Islet precursor cell (in vitro differentiated cells): ENCODE data around the gene SIMC1.

Experiments used
- DNase-seq: peaks from one replicate; pipeline ENCODE4 v3.0.0-alpha.2; 2018

The SIMC1 gene

GRCh38 chr5:176365351-176366231, 127.4 kb downstream of the SIMC1 start, which contains the start of gene ARL10:
TSS of gene ARL10 (plus strand) at chr5:176365487. CDS start at chr5:176365564, 77 bp downstream.
- peak; percentile 66 for DNase-seq

DNA sequence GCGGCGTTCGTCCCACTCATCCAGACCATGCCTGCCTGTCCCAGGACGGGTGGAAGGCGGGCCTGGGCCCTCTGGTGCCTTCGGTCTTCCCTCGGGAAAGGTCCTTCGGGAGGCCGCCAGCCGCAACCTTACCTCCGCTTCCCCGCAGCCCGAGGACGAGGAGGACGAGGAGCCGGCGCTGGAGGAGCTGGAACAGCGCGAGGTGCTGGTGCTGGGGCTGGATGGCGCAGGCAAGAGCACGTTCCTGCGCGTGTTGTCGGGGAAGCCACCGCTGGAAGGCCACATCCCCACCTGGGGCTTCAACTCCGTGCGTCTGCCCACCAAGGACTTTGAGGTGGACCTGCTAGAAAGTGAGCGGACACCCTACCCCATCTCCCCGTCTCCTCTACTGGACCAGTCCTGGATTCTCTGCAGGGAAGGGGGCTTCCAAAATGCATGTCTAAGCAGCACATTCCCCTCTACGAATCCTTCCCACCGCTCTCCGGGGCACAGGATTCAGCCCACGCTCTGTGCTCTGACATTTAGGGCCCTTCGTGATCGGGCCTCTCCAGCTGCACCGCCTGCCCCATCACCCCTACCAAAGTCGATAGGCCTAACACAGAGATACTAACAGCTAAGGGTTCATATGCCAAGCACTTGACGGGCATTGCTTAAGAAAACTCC, 128.1 kb downstream of the SIMC1 start:
- peak; percentile 77 for DNase-seq

DNA sequence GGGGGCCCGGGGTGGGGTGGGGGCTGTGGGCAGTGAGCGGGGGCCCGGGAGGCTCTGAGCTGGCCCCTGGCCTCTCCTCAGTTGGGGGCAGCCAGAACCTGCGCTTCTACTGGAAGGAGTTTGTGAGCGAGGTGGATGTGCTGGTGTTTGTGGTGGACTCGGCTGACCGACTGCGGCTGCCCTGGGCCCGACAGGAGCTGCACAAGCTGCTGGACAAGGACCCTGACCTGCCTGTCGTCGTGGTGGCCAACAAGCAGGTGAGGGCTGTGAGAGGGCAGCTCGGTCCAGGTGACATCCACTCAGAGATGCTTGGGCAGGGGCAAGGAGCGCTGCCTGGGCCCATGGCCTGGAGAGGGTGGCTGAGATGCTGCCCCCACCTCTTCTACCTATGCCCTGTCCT, 130.5 kb downstream of the SIMC1 start:
- DNase-seq: no peak

DNA sequence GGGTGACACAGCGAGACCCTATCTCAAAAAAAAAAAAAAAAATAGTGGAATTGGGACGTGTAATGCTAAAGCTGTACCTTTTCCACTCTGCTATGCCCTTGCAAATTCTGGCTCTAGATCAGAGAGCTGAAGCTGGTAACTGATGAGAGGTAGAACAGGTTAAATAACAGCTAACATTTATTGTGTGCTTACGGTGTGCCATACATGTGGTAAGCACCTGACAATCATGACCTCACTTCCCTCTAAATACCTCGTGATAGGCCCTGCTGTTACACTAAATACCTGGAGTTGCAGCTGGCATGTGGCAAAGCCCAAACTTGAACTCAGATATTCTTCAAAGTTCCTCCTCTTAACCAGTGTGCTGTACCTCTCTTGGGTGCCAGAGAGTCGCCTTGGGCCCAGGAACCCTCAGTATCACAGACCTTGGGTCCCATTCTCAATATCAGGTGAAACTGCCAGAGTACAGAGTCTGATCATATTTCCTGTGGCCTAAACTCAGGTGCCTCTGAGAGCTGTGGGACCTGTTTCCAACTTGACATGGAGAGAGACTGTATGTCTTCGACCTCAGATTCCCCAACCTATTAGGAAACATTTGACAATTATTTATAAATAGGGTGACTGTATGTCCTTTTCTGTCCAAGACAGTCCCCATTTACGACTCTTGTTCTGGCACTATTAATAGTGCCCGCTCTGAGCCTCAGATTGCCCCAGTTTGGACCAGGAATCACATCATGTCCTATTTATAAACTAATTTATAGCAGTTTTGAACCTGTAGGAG, 131.9 kb downstream of the SIMC1 start:
- no peak for DNase-seq

GRCh38 chr5:176371621-176372539, 133.7 kb downstream of the SIMC1 start:
- peak; percentile 85 for DNase-seq

GRCh38 chr5:176373100-176373818, 135.0 kb downstream of the SIMC1 start:
- no peak for DNase-seq

DNA sequence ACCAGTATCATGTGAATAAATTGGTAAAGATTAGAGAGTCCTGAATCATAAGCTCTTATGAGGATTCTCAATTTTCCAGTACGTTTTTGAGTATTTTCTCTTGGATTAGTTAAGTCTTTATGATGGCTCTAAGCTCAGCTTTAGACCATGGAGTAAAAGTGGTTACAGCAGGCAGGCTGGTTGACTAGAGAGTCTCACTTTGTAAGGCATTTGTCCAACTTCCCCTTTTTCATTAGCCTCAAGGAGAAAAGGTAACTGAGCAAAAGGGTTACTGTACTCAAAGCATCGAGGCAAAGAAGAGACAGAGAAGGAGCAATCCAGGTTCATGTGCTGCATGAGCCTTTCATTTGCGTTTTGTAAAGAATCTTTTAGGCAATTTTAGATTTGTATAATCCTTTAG, 141.7 kb downstream of the SIMC1 start:
- no peak for DNase-seq

GRCh38 chr5:176381423-176381822, 143.2 kb downstream of the SIMC1 start:
- no peak for DNase-seq

DNA sequence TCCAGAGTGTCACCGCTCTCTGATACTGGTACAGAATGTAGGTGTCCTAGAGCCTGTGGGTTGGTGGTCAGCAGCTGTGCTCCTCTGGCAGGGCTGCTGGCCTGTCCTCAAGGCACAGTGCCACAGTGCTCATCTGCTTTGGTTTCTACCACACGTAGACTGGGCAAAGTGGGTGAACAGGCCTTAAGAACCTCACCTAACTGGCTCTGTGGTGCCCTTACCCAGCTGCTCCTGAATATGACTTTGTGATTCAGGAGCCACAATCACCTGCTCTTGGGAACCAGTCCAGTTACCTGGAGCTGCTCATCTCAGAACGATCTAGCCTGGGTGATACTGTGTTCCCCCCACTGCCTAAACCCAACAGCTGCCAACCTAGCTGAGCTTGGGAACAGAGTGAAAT, 143.8 kb downstream of the SIMC1 start:
- no peak for DNase-seq

GRCh38 chr5:176382721-176383120, 144.5 kb downstream of the SIMC1 start:
- no peak for DNase-seq

- DNase-seq: no peak
Observed at GRCh38 chr5:176383248-176383905, 145.2 kb downstream of the SIMC1 start.

GRCh38 chr5:176383961-176384360, 145.7 kb downstream of the SIMC1 start:
- DNase-seq: no peak

DNA sequence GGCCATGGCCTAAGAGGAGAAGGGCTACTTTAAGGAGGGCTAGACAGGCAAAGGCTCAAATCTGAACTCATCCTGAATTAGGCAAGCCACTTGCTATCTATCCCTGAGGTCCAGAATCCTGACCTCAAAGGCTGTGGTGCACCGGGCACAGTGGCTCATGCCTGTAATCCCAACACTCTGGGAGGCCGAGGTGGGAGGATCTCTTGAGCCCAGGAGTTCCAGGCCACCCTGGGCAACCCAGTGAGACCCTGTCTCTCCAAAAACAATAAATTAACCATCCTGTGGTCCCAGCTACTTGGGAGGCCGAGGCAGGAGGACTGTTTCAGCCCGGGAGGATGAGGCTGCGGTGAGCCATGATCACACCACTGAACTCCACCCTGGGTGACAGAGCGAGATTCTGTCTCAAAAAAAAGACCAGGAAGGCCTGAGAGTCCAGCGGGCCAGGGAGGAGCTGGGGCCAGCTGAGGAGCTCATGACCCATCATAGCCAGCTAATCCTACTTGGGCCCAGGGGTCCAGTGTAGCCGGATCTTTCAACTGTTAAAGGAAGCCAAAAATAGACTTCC, 146.2 kb downstream of the SIMC1 start:
- DNase-seq: no peak

DNA sequence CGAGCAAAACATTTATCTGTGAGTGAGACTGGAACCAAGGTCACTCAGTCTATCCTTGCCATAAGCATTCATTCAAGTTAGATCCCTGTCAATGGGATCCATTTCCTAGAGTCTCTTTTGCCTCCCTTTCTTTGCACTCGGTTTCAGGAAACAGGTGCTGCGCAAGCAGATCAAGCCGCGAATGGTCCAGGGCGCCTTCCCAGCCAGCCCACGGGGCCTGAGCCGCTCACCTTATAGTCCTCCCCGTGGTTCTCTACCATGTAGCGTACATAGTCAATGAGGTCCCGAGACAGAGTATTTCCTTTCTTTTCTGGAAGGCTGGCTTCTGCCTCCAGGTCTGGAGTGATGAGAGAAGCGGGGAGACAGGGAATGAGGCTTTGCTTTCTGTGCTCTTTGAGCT, 146.8 kb downstream of the SIMC1 start:
- DNase-seq: no peak

DNA sequence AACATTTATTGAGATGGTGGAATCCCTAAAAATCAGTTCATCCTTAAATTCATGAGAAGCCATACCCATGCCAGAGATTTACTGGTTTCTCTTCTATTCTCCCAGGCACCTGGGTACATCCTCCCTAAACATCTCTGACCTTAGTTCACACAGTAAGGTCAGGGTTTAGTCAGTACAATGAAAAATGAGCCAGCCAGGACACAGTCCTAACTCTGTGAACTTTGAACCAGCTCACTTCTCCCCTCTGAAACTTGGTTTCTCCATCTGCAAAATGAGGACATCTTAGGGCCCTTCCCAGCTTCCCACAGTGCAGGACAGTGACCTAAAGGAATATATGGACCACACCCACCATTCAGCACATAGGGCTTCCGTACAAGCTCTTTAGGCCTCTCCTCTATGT, 148.3 kb downstream of the SIMC1 start:
- no peak for DNase-seq

DNA sequence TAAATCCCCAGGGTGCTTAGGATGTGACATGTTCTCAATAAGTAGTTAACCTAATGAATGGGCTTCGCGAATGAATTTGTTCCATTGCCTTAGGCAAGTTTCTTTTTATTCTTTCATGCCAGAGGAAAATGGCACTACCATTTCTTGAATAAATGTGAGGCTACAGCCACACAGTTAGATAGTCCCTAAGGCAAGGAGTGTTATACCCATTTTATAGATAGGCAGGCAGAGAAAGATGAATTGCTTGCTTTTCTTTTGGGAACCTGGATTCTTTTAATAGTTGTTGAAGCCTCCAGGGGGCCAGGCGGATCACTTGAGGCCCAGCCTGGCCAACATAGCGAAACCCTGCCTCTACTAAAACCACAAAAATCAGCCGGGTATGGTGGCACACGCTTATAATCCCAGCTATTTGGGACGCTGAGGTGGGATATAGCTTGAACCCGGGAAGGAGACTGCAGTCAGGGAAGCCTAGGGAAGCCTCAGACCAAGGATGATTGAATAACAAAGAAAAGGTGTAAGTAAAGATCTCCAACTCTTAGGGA, 149.2 kb downstream of the SIMC1 start:
- DNase-seq: no peak

- no peak for DNase-seq
Observed at GRCh38 chr5:176388003-176388443, 149.8 kb downstream of the SIMC1 start.

DNA sequence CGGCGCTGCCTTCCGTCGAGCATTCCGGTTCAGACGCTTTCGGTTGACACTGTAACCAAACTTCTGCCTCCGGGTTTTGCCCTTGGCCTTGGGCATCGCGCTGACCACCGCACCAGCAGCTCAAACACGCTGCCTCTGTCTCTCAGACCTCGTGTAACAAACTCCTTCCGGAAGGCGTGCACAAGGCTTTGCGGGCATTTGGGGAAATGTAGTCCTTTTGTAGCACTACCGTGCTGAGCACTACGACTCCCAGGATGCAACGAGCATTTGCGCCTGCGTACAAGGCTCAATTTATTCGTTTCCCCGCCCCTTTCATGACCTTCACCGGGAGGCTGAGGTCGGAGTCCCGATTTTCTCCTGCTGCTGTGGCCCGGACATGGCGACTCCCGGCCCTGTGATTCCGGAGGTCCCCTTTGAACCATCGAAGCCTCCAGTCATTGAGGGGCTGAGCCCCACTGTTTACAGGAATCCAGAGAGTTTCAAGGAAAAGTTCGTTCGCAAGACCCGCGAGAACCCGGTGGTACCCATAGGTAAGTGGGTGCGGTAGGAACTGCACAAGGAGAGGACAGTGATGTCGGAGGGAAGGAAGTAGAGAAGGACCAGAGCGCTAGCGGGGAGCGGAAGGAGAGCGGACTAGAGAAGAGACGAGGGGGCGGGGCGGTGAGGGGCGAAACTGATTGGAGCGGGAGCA, 150.4 kb downstream of the SIMC1 start, which contains the start of the genes HIGD2A and NOP16:
HIGD2A (plus strand) TSS at position 308 of the 691 bp plus-strand sequence; CDS start at position 377, 69 bp downstream.
NOP16 (minus strand) TSS at position 155 of the 691 bp plus-strand sequence; CDS start at position 96, 59 bp downstream.
- peak; percentile 99 for DNase-seq
